KOPT-K1 (cell line): ENCODE measurements around the gene ZC3H18.
"Not testable (repeated sequence)": the region's sequence is repeated elsewhere in the genome, so short reads cannot be mapped to it uniquely, and the experiment has no call there.

ENCODE experiments used
- H3K27ac ChIP-seq: fragments of 200-600 bp; sonication (generic); 2 replicates; pipeline ENCODE4 v1.5.1; 2016; ENCODE audit warnings: antibody characterized with exemption, mild to moderate bottlenecking, low read depth, low read length; ENCODE audit not compliant: poor library complexity, severe bottlenecking
- H3K36me3 ChIP-seq: fragments of 200-600 bp; sonication (generic); 2 replicates; pipeline ENCODE4 v1.5.1; 2017; ENCODE audit warnings: antibody characterized with exemption, mild to moderate bottlenecking, low read length, moderate library complexity; ENCODE audit not compliant: insufficient read depth
- H3K9me3 ChIP-seq: fragments of 200-600 bp; sonication (generic); 2 replicates; pipeline ENCODE4 v1.5.1; 2017; ENCODE audit warnings: antibody characterized with exemption, low read length, mild to moderate bottlenecking; ENCODE audit not compliant: insufficient read depth, poor library complexity, severe bottlenecking

ZC3H18 gene

GRCh38 chr16:88656291-88656980 lies 86.2 kb downstream of the ZC3H18 start:
- Histone ChIP-seq H3K9me3 (no peaks in the 10 kb centered on the region), H3K36me3 (peaks cover 80% of the 10 kb centered on the region), H3K27ac (no peak overlapping the region)

- H3K27ac ChIP-seq: no peak overlapping the region
Measured at GRCh38 chr16:88657371-88657770, 87.2 kb downstream of the ZC3H18 start.

GRCh38 chr16:88658714-88659113 lies 88.5 kb downstream of the ZC3H18 start:
- H3K27ac ChIP-seq: no peak overlapping the region
- no peaks in the 10 kb centered on the region for H3K9me3 ChIP-seq
- peaks cover 61% of the 10 kb centered on the region for H3K36me3 ChIP-seq

More at GRCh38 chr16:88657371-88657770, 87.2 kb downstream of the ZC3H18 start:
- Histone ChIP-seq H3K9me3 (no peaks in the 10 kb centered on the region), H3K36me3 (peaks cover 74% of the 10 kb centered on the region)

GRCh38 chr16:88659160-88659559 lies 89.0 kb downstream of the ZC3H18 start:
- no peaks in the 10 kb centered on the region for H3K9me3 ChIP-seq
- H3K36me3 ChIP-seq: peaks cover 56% of the 10 kb centered on the region
- no peak overlapping the region for H3K27ac ChIP-seq

- Histone ChIP-seq H3K27ac (no peak overlapping the region), H3K9me3 (no peaks in the 10 kb centered on the region), H3K36me3 (peaks cover 35% of the 10 kb centered on the region; the same call in 1 of the 2 replicates)
Measured at GRCh38 chr16:88661468-88661867, 91.3 kb downstream of the ZC3H18 start.

GRCh38 chr16:88662222-88662842 lies 92.1 kb downstream of the ZC3H18 start:
- Histone ChIP-seq H3K9me3 (no peaks in the 10 kb centered on the region), H3K27ac (peak overlapping the region; percentile 77), H3K36me3 (peaks cover 26% of the 10 kb centered on the region; the same call in 1 of the 2 replicates)

GRCh38 chr16:88662843-88663606 lies 92.8 kb downstream of the ZC3H18 start, which contains the start of gene MVD:
MVD (minus strand) TSS chr16:88663091; CDS start chr16:88663080, 11 bp downstream.
- peak within 1 kb of the TSS; percentile 77 for H3K27ac ChIP-seq
- no peaks in the 10 kb centered on the region for H3K9me3 ChIP-seq
- peaks cover 19% of the 10 kb centered on the region; the same call in 1 of the 2 replicates for H3K36me3 ChIP-seq

GRCh38 chr16:88665148-88665547 lies 94.9 kb downstream of the ZC3H18 start:
- H3K27ac ChIP-seq: no peak overlapping the region
- no peaks in the 10 kb centered on the region for H3K9me3 ChIP-seq
- H3K36me3 ChIP-seq: 0 out of 2 replicates have a peak, but pooled peaks cover under 1% of the 10 kb centered on the region

GRCh38 chr16:88665570-88665969 lies 95.4 kb downstream of the ZC3H18 start:
- no peaks in the 10 kb centered on the region for H3K9me3 ChIP-seq
- H3K36me3 ChIP-seq: no peaks in the 10 kb centered on the region
- H3K27ac ChIP-seq: no peak overlapping the region

DNA sequence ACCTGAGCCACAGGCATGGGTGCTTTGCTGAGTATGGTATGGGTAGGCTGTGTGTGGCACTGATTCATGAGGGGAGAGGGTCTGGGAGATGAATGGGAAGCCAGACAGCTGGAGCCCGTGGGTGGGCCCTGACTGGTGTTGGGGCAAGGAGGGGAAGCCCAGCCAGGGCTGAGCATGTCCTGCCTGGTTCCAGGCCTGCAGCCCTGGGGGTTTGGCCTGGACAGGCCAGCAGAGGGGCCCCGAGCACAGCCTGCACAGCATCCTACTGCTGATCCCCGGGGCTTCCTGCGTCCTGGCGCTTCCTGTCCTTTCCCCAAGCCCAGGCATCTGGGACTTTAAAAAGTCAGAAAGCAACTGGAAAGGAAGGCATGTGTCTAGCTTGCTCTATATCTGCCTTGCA lies 97.3 kb downstream of the ZC3H18 start:
- H3K9me3 ChIP-seq: no peaks in the 10 kb centered on the region
- no peak overlapping the region for H3K27ac ChIP-seq
- H3K36me3 ChIP-seq: no peaks in the 10 kb centered on the region

DNA sequence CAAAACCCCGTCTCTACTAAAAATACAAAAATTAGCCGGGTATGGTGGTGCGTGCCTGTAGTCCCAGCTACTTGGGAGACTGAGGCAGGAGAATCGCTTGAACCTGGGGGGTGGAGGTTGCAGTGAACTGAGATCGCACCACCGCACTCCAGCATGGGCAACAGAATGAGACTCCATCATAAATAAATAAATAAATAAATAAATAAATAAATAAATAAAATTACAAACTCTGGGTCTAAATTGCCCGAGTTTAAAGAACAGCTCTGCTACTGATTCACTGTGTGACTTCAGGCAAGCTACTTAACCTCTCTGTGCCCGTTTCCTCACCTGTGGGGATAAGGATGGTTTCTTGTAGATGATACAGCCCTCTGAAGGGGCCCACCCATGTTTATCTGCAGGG lies 99.3 kb downstream of the ZC3H18 start:
- H3K36me3 ChIP-seq, H3K27ac ChIP-seq, H3K9me3 ChIP-seq: not testable (repeated sequence)

GRCh38 chr16:88669980-88670379 lies 99.8 kb downstream of the ZC3H18 start:
- Histone ChIP-seq H3K36me3 (no peaks in the 10 kb centered on the region), H3K9me3 (no peaks in the 10 kb centered on the region)

GRCh38 chr16:88671806-88672205 lies 101.6 kb downstream of the ZC3H18 start:
- no peak overlapping the region for H3K27ac ChIP-seq
- H3K9me3 ChIP-seq: no peaks in the 10 kb centered on the region
- H3K36me3 ChIP-seq: no peaks in the 10 kb centered on the region

More at GRCh38 chr16:88669980-88670379, 99.8 kb downstream of the ZC3H18 start:
- H3K27ac ChIP-seq: no peak overlapping the region

GRCh38 chr16:88672776-88673175 lies 102.6 kb downstream of the ZC3H18 start:
- Histone ChIP-seq H3K9me3 (no peaks in the 10 kb centered on the region), H3K36me3 (no peaks in the 10 kb centered on the region), H3K27ac (no peak overlapping the region)

DNA sequence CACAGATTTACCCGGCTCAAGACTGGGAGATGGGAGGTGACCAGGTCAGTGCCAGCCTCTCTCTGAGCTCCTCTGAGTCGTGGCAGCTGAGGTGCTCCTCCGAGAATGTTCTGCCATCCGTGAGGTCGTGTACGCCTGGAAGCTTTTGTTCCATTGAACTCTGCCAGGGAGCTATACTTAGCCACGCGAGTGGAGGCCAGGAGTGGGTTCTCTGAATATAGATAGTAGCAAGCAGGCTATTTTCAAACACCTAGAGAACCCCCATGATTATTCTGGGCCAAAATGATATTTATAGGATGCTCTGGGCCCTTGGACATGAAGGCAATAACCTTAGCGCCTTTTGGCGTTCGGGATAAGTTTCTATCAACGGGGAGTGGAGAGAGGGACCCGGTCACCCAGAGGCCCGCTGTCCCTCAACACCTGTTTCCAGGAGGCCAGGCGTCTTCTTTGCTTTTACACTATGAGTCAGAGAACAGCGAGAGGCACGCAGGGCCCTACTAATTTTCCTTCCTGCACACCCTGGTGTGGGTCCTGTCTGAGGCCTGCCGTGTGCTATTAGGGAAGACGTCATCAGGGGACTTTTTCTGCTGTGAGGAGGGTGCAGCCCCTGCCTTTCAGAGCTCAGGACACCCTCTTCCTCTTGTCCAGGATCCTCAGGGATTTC lies 103.6 kb downstream of the ZC3H18 start:
- H3K9me3 ChIP-seq: no peaks in the 10 kb centered on the region
- H3K36me3 ChIP-seq: no peaks in the 10 kb centered on the region
- no peak overlapping the region for H3K27ac ChIP-seq
